GM12878 (cell line): ENCODE data around the gene CYP1A1. TPM values are rescaled to one million over a fixed set of nuclear protein-coding genes. Genes with fewer than 3 reads are reported as not detected.

Experiments
- ATAC-seq: fragments of 200-7000 bp; cut with Tn5 transposase; 3 replicates; pipeline ENCODE4 v1.9.1; 2020; ENCODE audit warnings: mild to moderate bottlenecking, moderate library complexity
- BruUV-seq: library from RNA; stranded (reverse); fragments of 400-500 nt; replicated peaks from 2 replicates; lab custom pipeline; 2021; lab: Mats Ljungman, UMichigan
- CTCF ChIA-PET: fragments of 300-600 bp; sonication (Branson Sonifier 250); formaldehyde crosslinking; extraction: SDS; loops from one replicate; lab custom pipeline; 2021; ENCODE audit warnings: inconsistent platforms; lab: Yijun Ruan, JAX
- POLR2A ChIA-PET: fragments of 350-600 bp; formaldehyde crosslinking; extraction: SDS; loops from one replicate; lab custom pipeline; 2021; ENCODE audit warnings: inconsistent platforms; lab: Charles Lee
- RAD21 ChIA-PET: fragments of 300-600 bp; sonication (Branson Sonifier 250); formaldehyde crosslinking; loops from one replicate; lab custom pipeline; 2023; ENCODE audit warnings: antibody characterized with exemption; ENCODE audit not compliant: unreplicated experiment; lab: Charles Lee
- SMC1A ChIA-PET: fragments of 300-600 bp; sonication (Branson Sonifier 250); formaldehyde crosslinking; loops from one replicate; lab custom pipeline; 2023; ENCODE audit not compliant: unreplicated experiment, uncharacterized antibody; lab: Charles Lee
- DNase-seq: peaks from one replicate; pipeline ENCODE4 v3.0.0-alpha.2; 2011; ENCODE audit warnings: low read depth, low spot score
- FAIRE-seq: peaks from 3 replicates; lab custom pipeline; 2011; peaks lifted over from hg19 to GRCh38; lab: Jason Lieb, UNC
- H2AFZ ChIP-seq: 2 replicates; pipeline ENCODE4 v1.6.0; 2011; ENCODE audit warnings: low read depth, low read length, control low read depth; ENCODE audit not compliant: control insufficient read depth
- H3K27ac ChIP-seq: 2 replicates; pipeline ENCODE4 v1.5.1; 2011; ENCODE audit warnings: control low read depth; ENCODE audit not compliant: control insufficient read depth, insufficient read depth
- H3K27me3 ChIP-seq, 2 experiments: replicated peaks in 1 of 2; 2 replicates each; pipeline versions ENCODE4 v1.6.0 to v1.6.1; 2011; ENCODE audit warnings: low read length in 1 of 2; ENCODE audit not compliant: control insufficient read depth in 2 of 2, insufficient read depth in 2 of 2
- H3K36me3 ChIP-seq, 2 experiments: 2 replicates each; pipeline ENCODE4 v1.5.1; 2011; ENCODE audit warnings: low read length in 1 of 2; ENCODE audit not compliant: control insufficient read depth in 2 of 2, insufficient read depth in 2 of 2
- H3K4me1 ChIP-seq: 2 replicates; pipeline ENCODE4 v1.6.1; 2011; ENCODE audit warnings: mild to moderate bottlenecking, low read length, moderate library complexity, mixed read lengths; ENCODE audit not compliant: control insufficient read depth, insufficient read depth
- H3K4me2 ChIP-seq: 2 replicates; pipeline ENCODE4 v1.6.0; 2011; ENCODE audit warnings: control low read depth; ENCODE audit not compliant: control insufficient read depth, insufficient read depth
- H3K4me3 ChIP-seq: fragments of 200-600 bp; sonication (generic); 2 replicates; pipeline ENCODE4 v1.5.1; 2016
- H3K79me2 ChIP-seq: 2 replicates; pipeline ENCODE4 v1.6.0; 2011; ENCODE audit warnings: low read length; ENCODE audit not compliant: control insufficient read depth, insufficient read depth
- H3K9ac ChIP-seq: 2 replicates; pipeline ENCODE4 v1.8.0; 2011; ENCODE audit warnings: low read length, control low read depth, mixed read lengths; ENCODE audit not compliant: control insufficient read depth, insufficient read depth
- H3K9me3 ChIP-seq: replicated peaks from 3 replicates; pipeline ENCODE4 v1.5.1; 2011; ENCODE audit warnings: mild to moderate bottlenecking, low read length; ENCODE audit not compliant: control insufficient read depth, insufficient read depth
- H4K20me1 ChIP-seq: 2 replicates; pipeline ENCODE4 v1.6.0; 2011; ENCODE audit not compliant: control insufficient read depth, insufficient read depth
- ASH2L ChIP-seq: fragments of 300-600, 200-600 bp; sonication (generic); IDR thresholded peaks from 2 replicates; pipeline ENCODE4 v1.6.1; 2017; ENCODE audit warnings: low read depth, mild to moderate bottlenecking, borderline replicate concordance
- FOXM1 ChIP-seq: IDR thresholded peaks from 2 replicates; pipeline ENCODE4 v1.6.1; 2012; ENCODE audit warnings: low read depth, mild to moderate bottlenecking, inconsistent platforms, low read length, moderate library complexity
- GATAD2B ChIP-seq: fragments of 450-650 bp; conservative IDR thresholded peaks from 2 replicates; pipeline ENCODE4 v1.6.1; 2017; ENCODE audit warnings: low read depth, mild to moderate bottlenecking, moderate library complexity
- MYB ChIP-seq: fragments of 150-350 bp; IDR thresholded peaks from 2 replicates; pipeline ENCODE4 v1.6.1; 2014; ENCODE audit warnings: mild to moderate bottlenecking, low read depth, low read length, borderline replicate concordance
- NFYB ChIP-seq: IDR thresholded peaks from 2 replicates; pipeline ENCODE4 v1.6.1; 2011; ENCODE audit warnings: low read depth, mild to moderate bottlenecking, low read length, improper control_type of control experiment, moderate library complexity; ENCODE audit not compliant: insufficient read depth
- NR2C1 ChIP-seq: fragments of 450-650 bp; IDR thresholded peaks from 2 replicates; pipeline ENCODE4 v1.6.1; 2017; ENCODE audit warnings: antibody characterized with exemption, mild to moderate bottlenecking, moderate library complexity
- POLR2AphosphoS2 ChIP-seq: IDR thresholded peaks from 2 replicates; pipeline ENCODE4 v1.6.1; 2011; ENCODE audit warnings: low read depth, mild to moderate bottlenecking, low read length, improper control_type of control experiment, moderate library complexity
- RAD51 ChIP-seq: fragments of 450-650 bp; IDR thresholded peaks from 2 replicates; pipeline ENCODE4 v1.6.1; 2016; ENCODE audit warnings: moderate library complexity, mild to moderate bottlenecking, inconsistent platforms
- SMARCA5 ChIP-seq: fragments of 450-650 bp; IDR thresholded peaks from 2 replicates; pipeline ENCODE4 v1.6.1; 2017; ENCODE audit warnings: mild to moderate bottlenecking
- YY1 ChIP-seq: IDR thresholded peaks from 2 replicates; pipeline ENCODE4 v1.6.1; 2011; ENCODE audit warnings: low read depth, mild to moderate bottlenecking, low read length
- ZNF622 ChIP-seq: fragments of 450-650 bp; IDR thresholded peaks from 2 replicates; pipeline ENCODE4 v1.6.1; 2017; ENCODE audit warnings: mild to moderate bottlenecking, inconsistent platforms
- WGBS: methylation state at CpG from one replicate; pipeline ENCODE4 v1.1.6; 2016; ENCODE audit warnings: low lambda C conversion rate; ENCODE audit not compliant: insufficient replicate concordance, insufficient coverage; ENCODE audit errors: missing lambda C conversion rate; 5-methylcytosine and 5-hydroxymethylcytosine counted together
- in situ Hi-C: fragments of 300-500 bp; cut with MboI; formaldehyde crosslinking; loops from 9 replicates; pipeline ENCODE4 v1.14.3; 2018; ENCODE audit warnings: mixed read lengths
- intact Hi-C: fragments of 100-400 bp; cut with micrococcal nuclease; formaldehyde crosslinking; loops from one replicate; pipeline ENCODE4 v1.14.2; 2022; ENCODE audit not compliant: unreplicated experiment
- polyA plus RNA-seq, 11 experiments: library from polyadenylated mRNA; depleted of rRNA in 4 of 11; unstranded in 6 of 11; stranded (reverse) in 5 of 11; fragments of >200 nt; fragmentation: Nextera tagmentation in 4 of 11; fragmentation: Illumina TruSeq in 1 of 11; extraction: Ambion mirVana in 4 of 11; extraction: Trizol in 1 of 11; gene quantifications; 1 replicate in 1 of 11; 2 replicates in 10 of 11; pipeline versions ENCODE4 v1.2.1 to v1.2.3, GENCODE V29; 2011 to 2016; ENCODE audit warnings: inconsistent platforms in 2 of 11, missing spikeins in 2 of 11, low read depth in 1 of 11
- total RNA-seq, 4 experiments: library from RNA; depleted of rRNA in 3 of 4; stranded (reverse); fragments of >200 nt in 3 of 4; fragmentation: Illumina TruSeq in 1 of 4; extraction: Trizol in 1 of 4; gene quantifications; 2 replicates each; pipeline versions ENCODE4 v1.2.1 to v1.2.3, GENCODE V29; 2013 to 2021
- TF ChIP-seq, protein P1 (sequence below): fragments of 450-650 bp; IDR thresholded peaks from 2 replicates; pipeline ENCODE4 v1.6.1; 2016; ENCODE audit warnings: mild to moderate bottlenecking
- TF ChIP-seq, protein P2 (sequence below): fragments of 450-650 bp; formaldehyde crosslinking; IDR thresholded peaks from 2 replicates; pipeline ENCODE4 v1.4.0; 2020; ENCODE audit warnings: mild to moderate bottlenecking, moderate library complexity

CYP1A1 gene
- total and polyA plus RNA-seq, 10 of the 15 experiments (the other 5 are each of a cell fraction or from before 2014, with no cell fraction given) = 0.04 to 0.71 (median 0.07) TPM; not detected in 4

DNA sequence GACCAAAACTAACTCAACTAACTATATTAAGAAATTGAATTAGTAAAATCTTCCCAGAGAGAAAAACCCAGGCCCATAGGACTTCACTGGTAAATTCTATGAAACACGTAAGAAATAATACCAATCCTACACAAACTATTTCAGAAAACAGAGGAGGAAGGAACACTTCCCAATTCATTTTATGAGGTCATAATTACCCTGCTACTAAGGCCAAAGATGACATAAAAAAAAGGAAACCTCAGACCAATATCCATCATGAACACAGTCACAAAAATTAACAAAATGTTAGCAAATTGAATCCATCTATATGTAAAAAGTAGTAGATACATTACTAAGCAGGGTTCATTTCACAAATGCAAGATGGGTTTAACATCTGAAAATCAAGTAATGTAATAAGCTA is 33.0 kb downstream of the CYP1A1 start:
- H4K20me1 ChIP-seq = no peaks in the 10 kb centered on the region
- ChIA-PET RAD21 (no interaction called here), CTCF (no interaction called here), SMC1A (no interaction called here), POLR2A (no interaction called here)
- no peaks in the 10 kb centered on the region for H3K36me3 ChIP-seq
- no peak overlapping the region for H3K27ac ChIP-seq
- ATAC-seq (no peak), FAIRE-seq (no peak), DNase-seq (no peak)
- 95% methylated on average over 1 of the region's 1 CpG for WGBS
- no peak for TF ChIP-seq NR2C1
- no peak for TF ChIP-seq NFYB
- TF ChIP-seq ZNF622 = no peak
- TF ChIP-seq FOXM1 = no peak
- TF ChIP-seq GATAD2B = no peak
- TF ChIP-seq, protein P1, sequence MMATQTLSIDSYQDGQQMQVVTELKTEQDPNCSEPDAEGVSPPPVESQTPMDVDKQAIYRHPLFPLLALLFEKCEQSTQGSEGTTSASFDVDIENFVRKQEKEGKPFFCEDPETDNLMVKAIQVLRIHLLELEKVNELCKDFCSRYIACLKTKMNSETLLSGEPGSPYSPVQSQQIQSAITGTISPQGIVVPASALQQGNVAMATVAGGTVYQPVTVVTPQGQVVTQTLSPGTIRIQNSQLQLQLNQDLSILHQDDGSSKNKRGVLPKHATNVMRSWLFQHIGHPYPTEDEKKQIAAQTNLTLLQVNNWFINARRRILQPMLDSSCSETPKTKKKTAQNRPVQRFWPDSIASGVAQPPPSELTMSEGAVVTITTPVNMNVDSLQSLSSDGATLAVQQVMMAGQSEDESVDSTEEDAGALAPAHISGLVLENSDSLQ = no peak
- TF ChIP-seq SMARCA5 = no peak
- BruUV-seq = no TSS peak
- in situ Hi-C loops = no loop called here
- H3K9ac ChIP-seq = no peak overlapping the region
- H3K27me3 ChIP-seq = no peaks in the 10 kb centered on the region
- H3K4me1 ChIP-seq = peaks cover 9% of the 10 kb centered on the region
- intact Hi-C loops = no loop called here
- no peak overlapping the region for H2AFZ ChIP-seq
- no peak overlapping the region for H3K4me3 ChIP-seq
- no peak overlapping the region for H3K4me2 ChIP-seq
- H3K9me3 ChIP-seq = no peaks in the 10 kb centered on the region
- H3K79me2 ChIP-seq = peaks cover 41% of the 10 kb centered on the region

DNA sequence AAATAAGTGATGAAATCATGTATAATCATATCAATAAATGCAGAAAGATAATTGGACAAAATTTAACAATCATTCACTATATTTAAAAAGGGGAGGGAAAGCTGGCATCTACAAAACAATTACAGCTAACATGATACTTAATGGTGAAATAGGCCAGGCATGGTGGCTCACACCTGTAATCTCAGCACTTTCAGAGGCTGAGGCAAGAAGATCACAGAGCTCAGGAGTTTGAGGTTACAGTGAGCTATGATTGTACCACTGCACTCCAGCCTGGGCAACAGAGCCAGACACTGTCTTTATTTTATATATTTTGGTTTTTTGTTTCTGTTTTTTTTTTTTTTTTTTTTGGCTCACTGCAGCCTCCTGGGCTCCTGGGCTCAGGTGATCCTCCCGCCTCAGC is 41.6 kb downstream of the CYP1A1 start:
- intact Hi-C loops = no loop called here
- ChIA-PET POLR2A (interaction anchor here (0.6 kb wide), 1 partner anchor 70 kb away, joined by 5 read pairs; no protein-coding TSS in a partner anchor), RAD21 (no interaction called here), CTCF (interaction anchor here (0.6 to 1.3 kb wide), 2 partner anchors 50 to 405 kb away, joined by 3 read pairs; no protein-coding TSS in a partner anchor), SMC1A (no interaction called here)
- peaks cover 3% of the 10 kb centered on the region for H3K79me2 ChIP-seq
- H2AFZ ChIP-seq = no peak overlapping the region
- no peaks in the 10 kb centered on the region for H3K4me1 ChIP-seq
- no peak overlapping the region for H3K9ac ChIP-seq
- FAIRE-seq (no peak), ATAC-seq (no peak), DNase-seq (no peak)
- WGBS = 89% methylated on average over 1 of the region's 1 CpG
- peaks cover 4% of the 10 kb centered on the region; the same call in 2 of the 3 replicates for H3K9me3 ChIP-seq
- no TSS peak for BruUV-seq
- peaks cover 1 to 3% of the 10 kb centered on the region in 2 experiments; a peak in 1 of 4 replicates for H3K36me3 ChIP-seq
- no peak overlapping the region for H3K4me2 ChIP-seq
- H3K4me3 ChIP-seq = no peak overlapping the region
- H3K27me3 ChIP-seq = no peaks in the 10 kb centered on the region
- no peaks in the 10 kb centered on the region for H4K20me1 ChIP-seq
- in situ Hi-C loops = no loop called here
- no peak overlapping the region for H3K27ac ChIP-seq
- no peak for TF ChIP-seq MYB
- TF ChIP-seq POLR2AphosphoS2 = no peak
- TF ChIP-seq, protein P2, sequence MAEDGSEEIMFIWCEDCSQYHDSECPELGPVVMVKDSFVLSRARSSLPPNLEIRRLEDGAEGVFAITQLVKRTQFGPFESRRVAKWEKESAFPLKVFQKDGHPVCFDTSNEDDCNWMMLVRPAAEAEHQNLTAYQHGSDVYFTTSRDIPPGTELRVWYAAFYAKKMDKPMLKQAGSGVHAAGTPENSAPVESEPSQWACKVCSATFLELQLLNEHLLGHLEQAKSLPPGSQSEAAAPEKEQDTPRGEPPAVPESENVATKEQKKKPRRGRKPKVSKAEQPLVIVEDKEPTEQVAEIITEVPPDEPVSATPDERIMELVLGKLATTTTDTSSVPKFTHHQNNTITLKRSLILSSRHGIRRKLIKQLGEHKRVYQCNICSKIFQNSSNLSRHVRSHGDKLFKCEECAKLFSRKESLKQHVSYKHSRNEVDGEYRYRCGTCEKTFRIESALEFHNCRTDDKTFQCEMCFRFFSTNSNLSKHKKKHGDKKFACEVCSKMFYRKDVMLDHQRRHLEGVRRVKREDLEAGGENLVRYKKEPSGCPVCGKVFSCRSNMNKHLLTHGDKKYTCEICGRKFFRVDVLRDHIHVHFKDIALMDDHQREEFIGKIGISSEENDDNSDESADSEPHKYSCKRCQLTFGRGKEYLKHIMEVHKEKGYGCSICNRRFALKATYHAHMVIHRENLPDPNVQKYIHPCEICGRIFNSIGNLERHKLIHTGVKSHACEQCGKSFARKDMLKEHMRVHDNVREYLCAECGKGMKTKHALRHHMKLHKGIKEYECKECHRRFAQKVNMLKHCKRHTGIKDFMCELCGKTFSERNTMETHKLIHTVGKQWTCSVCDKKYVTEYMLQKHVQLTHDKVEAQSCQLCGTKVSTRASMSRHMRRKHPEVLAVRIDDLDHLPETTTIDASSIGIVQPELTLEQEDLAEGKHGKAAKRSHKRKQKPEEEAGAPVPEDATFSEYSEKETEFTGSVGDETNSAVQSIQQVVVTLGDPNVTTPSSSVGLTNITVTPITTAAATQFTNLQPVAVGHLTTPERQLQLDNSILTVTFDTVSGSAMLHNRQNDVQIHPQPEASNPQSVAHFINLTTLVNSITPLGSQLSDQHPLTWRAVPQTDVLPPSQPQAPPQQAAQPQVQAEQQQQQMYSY (CRISPR knock-in tag) = no peak
- no peak for TF ChIP-seq YY1
- TF ChIP-seq ASH2L = no peak
- no peak for TF ChIP-seq RAD51
